IMR-90 (cell line): ENCODE data around the gene CUX1. TPM values are rescaled to one million over a fixed set of nuclear protein-coding genes. Genes with fewer than 3 reads are reported as not detected.

Experiments used
- ATAC-seq: fragments of 200-7000 bp; cut with Tn5 transposase; 2 replicates; pipeline ENCODE4 v1.9.1; 2020; ENCODE audit warnings: low read depth, mild to moderate bottlenecking, moderate library complexity
- BruUV-seq: library from RNA; stranded (reverse); fragments of 400-500 nt; replicated peaks from 2 replicates; lab custom pipeline; 2021; lab: Mats Ljungman, UMichigan
- CTCF ChIA-PET: fragments of 300-600 bp; formaldehyde crosslinking; extraction: SDS; loops from one replicate; lab custom pipeline; 2021; ENCODE audit warnings: antibody characterized with exemption; lab: Yijun Ruan, JAX
- POLR2A ChIA-PET: fragments of 300-600 bp; sonication (Branson Sonifier 250); formaldehyde crosslinking; loops from one replicate; lab custom pipeline; 2022; ENCODE audit warnings: antibody characterized with exemption; ENCODE audit not compliant: unreplicated experiment; lab: Charles Lee
- DNase-seq: peaks from one replicate; pipeline ENCODE4 v3.0.0; 2013
- H2AFZ ChIP-seq: replicated peaks from 2 replicates; pipeline ENCODE3; 2013; ENCODE audit warnings: low read length, mild to moderate bottlenecking; ENCODE audit not compliant: poor library complexity
- H2AK5ac ChIP-seq: 2 replicates; pipeline ENCODE4 v1.6.1; 2013; ENCODE audit warnings: low read depth, low read length, inconsistent platforms
- H2AK9ac ChIP-seq: replicated peaks from 2 replicates; pipeline ENCODE3; 2013; ENCODE audit warnings: mild to moderate bottlenecking, low read depth, low read length, moderate library complexity; ENCODE audit not compliant: poor library complexity
- H2BK120ac ChIP-seq: 2 replicates; pipeline ENCODE4 v1.6.1; 2013; ENCODE audit warnings: low read depth, low read length, inconsistent platforms
- H2BK15ac ChIP-seq: 3 replicates; pipeline ENCODE4 v1.6.1; 2013; ENCODE audit warnings: low read depth, low read length, inconsistent platforms
- H2BK20ac ChIP-seq: 2 replicates; pipeline ENCODE4 v1.6.1; 2013; ENCODE audit warnings: low read depth, mild to moderate bottlenecking, inconsistent platforms, low read length, moderate library complexity
- H2BK5ac ChIP-seq: 2 replicates; pipeline ENCODE4 v1.6.1; 2013; ENCODE audit warnings: mild to moderate bottlenecking, low read depth, low read length, inconsistent platforms; ENCODE audit not compliant: poor library complexity, severe bottlenecking
- H3K14ac ChIP-seq: replicated peaks from 2 replicates; pipeline ENCODE4 v1.6.1; 2013; ENCODE audit warnings: low read depth, low read length, inconsistent platforms
- H3K18ac ChIP-seq: 2 replicates; pipeline ENCODE4 v1.6.1; 2013; ENCODE audit warnings: low read depth, low read length, control low read depth
- H3K23ac ChIP-seq: 2 replicates; pipeline ENCODE4 v1.6.1; 2013; ENCODE audit warnings: low read depth, low read length, inconsistent platforms
- H3K27ac ChIP-seq: 2 replicates; pipeline ENCODE4 v1.5.1; 2013; ENCODE audit warnings: mild to moderate bottlenecking, control low read depth, low read length; ENCODE audit not compliant: insufficient read depth
- H3K27me3 ChIP-seq: 2 replicates; pipeline ENCODE4 v1.6.1; 2013; ENCODE audit warnings: low read length; ENCODE audit not compliant: control insufficient read depth, insufficient read depth
- H3K36me3 ChIP-seq: 2 replicates; pipeline ENCODE4 v1.6.1; 2013; ENCODE audit warnings: low read length, mixed read lengths; ENCODE audit not compliant: control insufficient read depth, insufficient read depth
- H3K4ac ChIP-seq: 2 replicates; pipeline ENCODE4 v1.6.1; 2013; ENCODE audit warnings: low read depth, low read length, inconsistent platforms
- H3K4me1 ChIP-seq: 2 replicates; pipeline ENCODE4 v1.6.1; 2013; ENCODE audit warnings: low read length, mixed read lengths; ENCODE audit not compliant: control insufficient read depth, insufficient read depth
- H3K4me2 ChIP-seq: 2 replicates; pipeline ENCODE4 v1.6.1; 2013; ENCODE audit warnings: low read depth, mild to moderate bottlenecking, control low read depth, low read length, moderate library complexity
- H3K4me3 ChIP-seq: 2 replicates; pipeline ENCODE4 v1.5.1; 2013; ENCODE audit warnings: low read depth, mild to moderate bottlenecking, control low read depth, low read length, moderate library complexity; ENCODE audit not compliant: insufficient read depth
- H3K56ac ChIP-seq: 2 replicates; pipeline ENCODE4 v1.6.1; 2013; ENCODE audit warnings: low read length, inconsistent platforms; ENCODE audit not compliant: insufficient read depth; ENCODE audit errors: extremely low read depth
- H3K79me1 ChIP-seq, 2 experiments: 2 replicates each; pipeline ENCODE4 v1.6.1; 2013; ENCODE audit warnings: low read length in 2 of 2, inconsistent platforms in 1 of 2, low read depth in 1 of 2
- H3K9ac ChIP-seq: 2 replicates; pipeline ENCODE4 v1.6.1; 2013; ENCODE audit warnings: low read depth, low read length, control low read depth
- H3K9me1 ChIP-seq: 2 replicates; pipeline ENCODE4 v1.6.1; 2013; ENCODE audit warnings: low read length, inconsistent platforms; ENCODE audit not compliant: insufficient read depth
- H3K9me3 ChIP-seq: 2 replicates; pipeline ENCODE4 v1.6.1; 2013; ENCODE audit warnings: low read length; ENCODE audit not compliant: control insufficient read depth, insufficient read depth
- H4K20me1 ChIP-seq: 2 replicates; pipeline ENCODE4 v1.6.1; 2013; ENCODE audit warnings: low read length, inconsistent platforms; ENCODE audit not compliant: insufficient read depth
- H4K5ac ChIP-seq: 2 replicates; pipeline ENCODE4 v1.6.1; 2013; ENCODE audit warnings: mild to moderate bottlenecking, low read depth, low read length, control low read depth
- H4K8ac ChIP-seq, 2 experiments: 2 replicates each; pipeline ENCODE4 v1.6.1; 2013; ENCODE audit warnings: low read depth in 2 of 2, low read length in 2 of 2, control low read depth in 1 of 2, inconsistent platforms in 1 of 2
- H4K91ac ChIP-seq: 2 replicates; pipeline ENCODE4 v1.6.1; 2013; ENCODE audit warnings: low read depth, low read length, inconsistent platforms; ENCODE audit not compliant: insufficient read depth
- BHLHE40 ChIP-seq: fragments of 150-350 bp; IDR thresholded peaks from 2 replicates; pipeline ENCODE4 v1.6.1; 2016; ENCODE audit warnings: mild to moderate bottlenecking, low read depth, low read length
- CEBPB ChIP-seq: IDR thresholded peaks from 2 replicates; pipeline ENCODE4 v1.6.1; 2012; ENCODE audit warnings: low read depth, low read length, improper control_type of control experiment
- CHD1 ChIP-seq: IDR thresholded peaks from 2 replicates; pipeline ENCODE4 v1.6.1; 2012; ENCODE audit warnings: low read depth, low read length, improper control_type of control experiment
- FOS ChIP-seq: fragments of 150-350 bp; IDR thresholded peaks from 2 replicates; pipeline ENCODE4 v1.6.1; 2016; ENCODE audit warnings: low read depth, low read length
- MAFK ChIP-seq: IDR thresholded peaks from 2 replicates; pipeline ENCODE4 v1.6.1; 2012; ENCODE audit warnings: low read depth, low read length, improper control_type of control experiment
- MAZ ChIP-seq: IDR thresholded peaks from 2 replicates; pipeline ENCODE4 v1.6.1; 2012; ENCODE audit warnings: low read depth, mild to moderate bottlenecking, low read length, improper control_type of control experiment, moderate library complexity, borderline replicate concordance
- POLR2A ChIP-seq: IDR thresholded peaks from 2 replicates; pipeline ENCODE4 v1.6.1; 2012; ENCODE audit warnings: mild to moderate bottlenecking, low read depth, low read length
- RCOR1 ChIP-seq: IDR thresholded peaks from 2 replicates; pipeline ENCODE4 v1.6.1; 2012; ENCODE audit warnings: mild to moderate bottlenecking, low read length, improper control_type of control experiment; ENCODE audit not compliant: insufficient replicate concordance
- RFX5 ChIP-seq: IDR thresholded peaks from 2 replicates; pipeline ENCODE4 v1.8.0; 2012; ENCODE audit warnings: low read depth, mild to moderate bottlenecking, low read length, moderate library complexity
- SMC3 ChIP-seq: fragments of 150-350 bp; IDR thresholded peaks from 2 replicates; pipeline ENCODE4 v1.6.1; 2016; ENCODE audit warnings: low read depth, mild to moderate bottlenecking, antibody characterized with exemption, low read length, moderate library complexity
- WGBS, 2 experiments: methylation state at CpG; one replicate each; pipeline versions ENCODE4 v1.1.5 to v1.1.7; 2013; ENCODE audit warnings: missing lambda C conversion rate in 2 of 2; ENCODE audit not compliant: insufficient read length in 1 of 2; ENCODE audit errors: extremely low coverage in 2 of 2; 5-methylcytosine and 5-hydroxymethylcytosine counted together
- dilution Hi-C: fragments of 300-500 bp; cut with HindIII; formaldehyde crosslinking; loops from one replicate; pipeline ENCODE4 v1.14.3; 2018; ENCODE audit warnings: low sequenced_read_pairs; ENCODE audit not compliant: unreplicated experiment
- in situ Hi-C: fragments of 300-500 bp; cut with MboI; formaldehyde crosslinking; loops from 3 replicates; pipeline ENCODE4 v1.14.3; 2019; ENCODE audit warnings: low sequenced_read_pairs, inconsistent platforms, mixed read lengths
- intact Hi-C: fragments of 100-400 bp; cut with micrococcal nuclease; formaldehyde crosslinking; loops from 2 replicates; pipeline ENCODE4 v1.10.0; 2022
- polyA plus RNA-seq, 3 experiments: library from polyadenylated mRNA; depleted of rRNA; stranded (reverse); fragments of >200 nt; gene quantifications; 2 replicates each; pipeline ENCODE4 v1.2.3, GENCODE V29; 2012; ENCODE audit warnings: low replicate concordance in 1 of 3
- total RNA-seq: library from RNA; depleted of rRNA; stranded (reverse); fragments of >200 nt; gene quantifications from 2 replicates; pipeline ENCODE4 v1.2.3, GENCODE V29; 2012
- TF ChIP-seq, protein P1 (sequence below): fragments of 150-350 bp; IDR thresholded peaks from 2 replicates; pipeline ENCODE4 v1.6.1; 2016; ENCODE audit warnings: low read depth, mild to moderate bottlenecking, low read length, moderate library complexity, borderline replicate concordance
- TF ChIP-seq, protein P2 (sequence below): conservative IDR thresholded peaks from 2 replicates; pipeline ENCODE4 v1.5.1; 2012; ENCODE audit warnings: mild to moderate bottlenecking, low read depth, low read length, improper control_type of control experiment
- TF ChIP-seq, protein P3 (sequence below): fragments of 150-350 bp; IDR thresholded peaks from 2 replicates; pipeline ENCODE4 v1.6.1; 2017; ENCODE audit warnings: mild to moderate bottlenecking, antibody characterized with exemption, low read length, low read depth

Gene CUX1
- total and polyA plus RNA-seq, 2 of the 4 experiments (the other 2 are of a cell fraction): 19.7 to 46.4 TPM

DNA sequence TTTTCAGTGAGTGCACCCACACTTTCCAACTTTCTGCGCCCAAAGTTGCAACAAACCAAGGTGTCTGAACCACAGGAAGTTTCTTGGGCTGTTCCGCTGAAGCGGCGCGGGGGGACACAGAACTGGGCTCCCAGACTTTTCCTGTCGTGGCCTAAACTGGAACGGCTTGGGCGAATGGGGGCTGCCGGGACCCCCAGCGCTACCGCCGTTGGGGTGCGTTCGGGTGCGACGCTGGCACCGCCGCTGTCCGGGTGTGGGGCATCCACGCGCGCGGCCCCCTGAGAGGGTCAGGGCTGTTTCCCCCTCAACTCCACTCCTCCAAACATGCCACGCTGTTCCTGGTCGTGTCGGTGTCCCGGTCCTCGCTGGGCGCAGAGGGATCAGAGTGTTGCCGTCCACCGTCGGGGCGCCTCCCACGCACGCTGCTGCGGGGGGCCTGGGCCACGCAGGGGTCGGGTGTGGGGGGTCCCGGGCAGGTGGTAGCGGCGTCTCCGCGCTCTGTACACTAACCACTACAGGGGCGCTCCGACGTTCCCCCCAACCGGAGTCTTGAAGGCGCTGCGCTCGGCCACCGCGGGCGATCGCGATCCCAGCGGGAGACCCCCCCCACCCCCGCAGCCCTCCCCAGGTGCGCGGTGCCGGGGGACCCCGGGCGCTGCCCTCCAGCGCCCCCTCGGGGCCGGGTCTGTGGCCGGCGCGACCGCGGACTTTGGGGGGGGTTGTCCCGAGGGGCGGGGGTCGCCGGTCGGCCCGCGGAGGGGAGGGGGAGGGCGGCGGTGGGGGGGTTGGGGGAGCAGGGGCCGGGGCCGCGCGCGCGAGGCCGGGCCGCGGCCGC, 2.2 kb upstream of the CUX1 start:
- H2BK5ac ChIP-seq: peak overlapping the region; percentile 92
- dilution Hi-C loops: no loop called here
- in situ Hi-C loops: loop anchor here (5.0 to 10.0 kb wide), 2 partner anchors 128 to 420 kb away; no protein-coding TSS in a partner anchor
- H4K91ac ChIP-seq: peak overlapping the region; percentile 82; the same call in 1 of the 2 replicates
- H3K56ac ChIP-seq: no peak overlapping the region
- H4K20me1 ChIP-seq: peaks cover 24% of the 10 kb centered on the region
- H3K4ac ChIP-seq: peak overlapping the region; percentile 14
- H3K27me3 ChIP-seq: no peaks in the 10 kb centered on the region
- peak overlapping the region; percentile 95 for H2AK5ac ChIP-seq
- H3K9me1 ChIP-seq: no peaks in the 10 kb centered on the region; the same call in 1 of the 2 replicates
- BruUV-seq: no TSS peak
- POLR2A ChIA-PET: no interaction called here
- H3K9ac ChIP-seq: peak overlapping the region; percentile 82
- H3K4me3 ChIP-seq: peak overlapping the region; percentile 68
- H3K27ac ChIP-seq: peak overlapping the region; percentile 81
- peaks cover 0 to 34% of the 10 kb centered on the region in 2 experiments; a peak in 2 of 4 replicates for H3K79me1 ChIP-seq
- H2BK120ac ChIP-seq: peak overlapping the region; percentile 47
- H3K9me3 ChIP-seq: no peaks in the 10 kb centered on the region
- peak overlapping the region; percentile 60; the same call in 1 of the 2 replicates for H3K18ac ChIP-seq
- H3K4me1 ChIP-seq: peaks cover 7% of the 10 kb centered on the region; the same call in 1 of the 2 replicates
- intact Hi-C loops: loop anchor here (1.0 to 10.0 kb wide), 9 partner anchors 67 to 457 kb away; no protein-coding TSS in a partner anchor
- peak overlapping the region; percentile 2 to 25; a peak in 3 of 4 replicates for H4K8ac ChIP-seq
- peak overlapping the region; percentile 78 for H4K5ac ChIP-seq
- H2BK15ac ChIP-seq: peak overlapping the region; percentile 3; the same call in 1 of the 3 replicates
- peak; percentile 55 for ATAC-seq
- no peaks in the 10 kb centered on the region for H3K36me3 ChIP-seq
- peak overlapping the region; percentile 90 for H3K23ac ChIP-seq
- no peak overlapping the region for H2BK20ac ChIP-seq
- peak overlapping the region; percentile 89 for H3K4me2 ChIP-seq
- peak overlapping the region; percentile 98 for H2AFZ ChIP-seq
- H3K14ac ChIP-seq: 0 out of 2 replicates have a peak overlapping the region, but pooled peaks have one; percentile 51
- CTCF ChIA-PET: interaction anchor here (1.1 kb wide), 1 partner anchor 415 kb away, joined by 3 read pairs; no protein-coding TSS in a partner anchor
- 0% methylated on average over 6 of the region's 89 CpGs; no CpG with 5 or more reads in 1 of the 2 experiments for WGBS, 2 experiments
- H2AK9ac ChIP-seq: peak overlapping the region; percentile 93
- peak; percentile 21 for DNase-seq
- no peak for TF ChIP-seq SMC3
- TF ChIP-seq CHD1: no peak
- TF ChIP-seq, protein P1, sequence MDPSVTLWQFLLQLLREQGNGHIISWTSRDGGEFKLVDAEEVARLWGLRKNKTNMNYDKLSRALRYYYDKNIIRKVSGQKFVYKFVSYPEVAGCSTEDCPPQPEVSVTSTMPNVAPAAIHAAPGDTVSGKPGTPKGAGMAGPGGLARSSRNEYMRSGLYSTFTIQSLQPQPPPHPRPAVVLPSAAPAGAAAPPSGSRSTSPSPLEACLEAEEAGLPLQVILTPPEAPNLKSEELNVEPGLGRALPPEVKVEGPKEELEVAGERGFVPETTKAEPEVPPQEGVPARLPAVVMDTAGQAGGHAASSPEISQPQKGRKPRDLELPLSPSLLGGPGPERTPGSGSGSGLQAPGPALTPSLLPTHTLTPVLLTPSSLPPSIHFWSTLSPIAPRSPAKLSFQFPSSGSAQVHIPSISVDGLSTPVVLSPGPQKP: no peak
- TF ChIP-seq CEBPB: no peak
- TF ChIP-seq BHLHE40: no peak
- TF ChIP-seq, protein P2, sequence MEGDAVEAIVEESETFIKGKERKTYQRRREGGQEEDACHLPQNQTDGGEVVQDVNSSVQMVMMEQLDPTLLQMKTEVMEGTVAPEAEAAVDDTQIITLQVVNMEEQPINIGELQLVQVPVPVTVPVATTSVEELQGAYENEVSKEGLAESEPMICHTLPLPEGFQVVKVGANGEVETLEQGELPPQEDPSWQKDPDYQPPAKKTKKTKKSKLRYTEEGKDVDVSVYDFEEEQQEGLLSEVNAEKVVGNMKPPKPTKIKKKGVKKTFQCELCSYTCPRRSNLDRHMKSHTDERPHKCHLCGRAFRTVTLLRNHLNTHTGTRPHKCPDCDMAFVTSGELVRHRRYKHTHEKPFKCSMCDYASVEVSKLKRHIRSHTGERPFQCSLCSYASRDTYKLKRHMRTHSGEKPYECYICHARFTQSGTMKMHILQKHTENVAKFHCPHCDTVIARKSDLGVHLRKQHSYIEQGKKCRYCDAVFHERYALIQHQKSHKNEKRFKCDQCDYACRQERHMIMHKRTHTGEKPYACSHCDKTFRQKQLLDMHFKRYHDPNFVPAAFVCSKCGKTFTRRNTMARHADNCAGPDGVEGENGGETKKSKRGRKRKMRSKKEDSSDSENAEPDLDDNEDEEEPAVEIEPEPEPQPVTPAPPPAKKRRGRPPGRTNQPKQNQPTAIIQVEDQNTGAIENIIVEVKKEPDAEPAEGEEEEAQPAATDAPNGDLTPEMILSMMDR: peak; percentile 45
- TF ChIP-seq RFX5: no peak
- TF ChIP-seq, protein P3, sequence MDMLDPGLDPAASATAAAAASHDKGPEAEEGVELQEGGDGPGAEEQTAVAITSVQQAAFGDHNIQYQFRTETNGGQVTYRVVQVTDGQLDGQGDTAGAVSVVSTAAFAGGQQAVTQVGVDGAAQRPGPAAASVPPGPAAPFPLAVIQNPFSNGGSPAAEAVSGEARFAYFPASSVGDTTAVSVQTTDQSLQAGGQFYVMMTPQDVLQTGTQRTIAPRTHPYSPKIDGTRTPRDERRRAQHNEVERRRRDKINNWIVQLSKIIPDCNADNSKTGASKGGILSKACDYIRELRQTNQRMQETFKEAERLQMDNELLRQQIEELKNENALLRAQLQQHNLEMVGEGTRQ: no peak
- TF ChIP-seq POLR2A: no peak; the same call in 1 of the 2 replicates
- TF ChIP-seq RCOR1: no peak
- no peak for TF ChIP-seq MAFK
- TF ChIP-seq FOS: no peak
- peak; percentile 53; the same call in 1 of the 2 replicates for TF ChIP-seq MAZ
